Activated CD8-positive, alpha-beta memory T cell treated with anti-CD3 and anti-CD28 coated beads for 24 hours (primary cell): ENCODE measurements around the gene UFD1.

Experiments
- DNase-seq: peaks from one replicate; pipeline ENCODE4 v3.0.0-alpha.2; 2020

The UFD1 gene

DNA sequence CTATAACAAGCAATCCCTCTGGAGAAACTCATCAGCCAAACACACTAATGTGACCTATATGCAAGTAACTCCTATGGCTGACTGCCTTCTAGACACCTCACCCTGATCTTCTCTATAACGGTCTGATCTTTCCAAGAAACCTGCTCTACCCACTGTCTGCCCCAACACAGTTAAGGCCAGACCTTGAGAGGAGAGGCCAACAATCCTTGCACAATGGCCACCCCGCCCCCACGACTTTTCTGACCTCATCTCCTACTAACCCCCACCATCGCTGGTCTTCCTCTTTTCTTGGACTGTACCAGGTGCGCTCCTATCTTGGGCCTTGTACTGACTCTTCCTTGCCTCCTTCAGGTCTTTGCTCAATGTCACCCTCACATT lies 59.9 kb downstream of the UFD1 start:
- DNase-seq = no peak

DNA sequence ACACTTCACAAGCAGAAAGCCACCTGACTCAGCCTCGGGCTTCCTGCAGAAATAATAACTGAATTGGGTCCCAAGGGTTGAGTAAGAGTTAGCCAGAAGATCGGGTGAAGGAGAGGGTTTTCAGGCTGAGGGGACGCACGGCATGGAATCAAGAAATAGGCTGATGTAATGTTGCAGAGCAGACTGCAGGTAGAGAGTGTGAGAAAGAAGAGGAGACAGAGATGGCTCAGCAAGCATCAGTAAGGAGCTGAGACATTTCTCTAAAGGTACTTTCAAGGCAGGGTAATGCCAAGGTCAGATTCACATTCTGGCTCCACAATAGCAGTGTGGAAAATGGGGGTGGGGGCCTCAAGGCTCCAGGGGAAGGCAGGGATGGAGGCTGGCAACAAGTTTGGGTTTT lies 66.1 kb downstream of the UFD1 start:
- no peak for DNase-seq

DNA sequence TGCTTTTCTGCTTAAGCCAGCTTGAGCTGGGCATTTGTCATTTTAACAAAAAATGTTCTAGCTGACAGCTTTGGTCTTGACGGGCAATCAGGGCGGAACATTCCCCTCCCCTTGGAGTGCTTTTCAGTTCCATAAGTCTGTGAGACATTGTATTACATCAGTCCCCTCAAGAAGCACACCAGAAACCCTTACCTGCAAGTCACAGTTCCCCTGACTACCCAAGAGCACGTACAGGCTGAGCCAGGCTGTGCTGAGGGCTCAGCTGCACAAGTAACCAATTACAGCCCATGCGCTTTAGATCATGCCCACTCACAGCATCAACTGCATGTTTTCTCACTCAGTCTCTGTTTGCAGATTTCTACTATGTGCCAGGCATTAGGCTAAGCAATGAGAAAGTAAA lies 66.5 kb downstream of the UFD1 start:
- DNase-seq = no peak

DNA sequence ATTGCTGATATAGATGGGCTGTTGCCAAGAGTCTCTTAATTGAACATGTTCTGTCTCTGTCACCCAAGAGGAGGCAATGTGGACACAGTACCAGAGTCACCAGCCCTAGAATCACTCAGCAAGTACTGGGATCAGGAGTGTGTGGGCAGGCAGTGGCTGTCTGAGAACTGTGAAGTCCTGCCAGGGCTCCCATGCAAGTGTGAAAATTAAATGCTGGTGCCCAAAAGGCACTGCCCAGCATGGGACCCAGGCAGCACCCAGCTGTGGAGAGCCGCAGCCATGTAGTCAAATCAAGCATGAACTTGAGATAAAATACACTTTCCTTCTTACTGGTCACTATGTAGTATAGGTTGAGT lies 67.3 kb downstream of the UFD1 start:
- no peak for DNase-seq

DNA sequence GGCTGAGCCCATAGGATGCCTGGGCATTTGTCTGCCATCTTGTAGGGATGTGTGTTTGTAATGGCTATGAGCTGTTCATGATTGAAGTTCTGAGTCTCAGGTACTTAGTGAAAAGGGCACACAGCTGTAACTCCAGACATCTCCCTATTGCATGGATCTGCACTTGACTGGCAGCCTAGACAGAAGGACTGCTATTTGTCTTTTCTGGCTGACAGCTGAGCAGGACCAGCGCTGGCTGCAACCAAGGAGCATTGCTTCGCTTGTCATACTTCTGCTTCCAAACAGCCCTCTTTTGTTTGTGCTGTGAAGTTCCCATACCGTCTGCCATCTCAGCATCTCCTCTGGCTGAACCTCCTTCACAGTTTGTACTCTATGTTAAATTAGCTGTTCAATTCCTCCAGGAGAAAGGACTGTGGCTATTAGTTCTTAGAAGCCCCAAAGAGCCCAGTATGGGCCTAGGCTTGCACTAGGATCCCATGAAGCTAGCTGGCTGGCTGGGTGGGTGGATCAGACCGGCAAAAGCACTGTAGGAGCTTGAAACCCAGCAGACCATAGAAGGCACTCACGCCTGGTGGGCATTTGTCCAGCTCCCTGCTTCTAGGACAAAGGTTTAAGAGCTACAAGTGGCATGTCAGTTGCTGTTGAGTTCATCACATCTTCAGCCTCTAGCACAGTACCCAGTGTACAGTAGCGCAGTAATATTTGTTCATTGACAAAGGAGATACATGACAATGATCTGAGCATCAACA lies 67.9 kb downstream of the UFD1 start:
- no peak for DNase-seq

DNA sequence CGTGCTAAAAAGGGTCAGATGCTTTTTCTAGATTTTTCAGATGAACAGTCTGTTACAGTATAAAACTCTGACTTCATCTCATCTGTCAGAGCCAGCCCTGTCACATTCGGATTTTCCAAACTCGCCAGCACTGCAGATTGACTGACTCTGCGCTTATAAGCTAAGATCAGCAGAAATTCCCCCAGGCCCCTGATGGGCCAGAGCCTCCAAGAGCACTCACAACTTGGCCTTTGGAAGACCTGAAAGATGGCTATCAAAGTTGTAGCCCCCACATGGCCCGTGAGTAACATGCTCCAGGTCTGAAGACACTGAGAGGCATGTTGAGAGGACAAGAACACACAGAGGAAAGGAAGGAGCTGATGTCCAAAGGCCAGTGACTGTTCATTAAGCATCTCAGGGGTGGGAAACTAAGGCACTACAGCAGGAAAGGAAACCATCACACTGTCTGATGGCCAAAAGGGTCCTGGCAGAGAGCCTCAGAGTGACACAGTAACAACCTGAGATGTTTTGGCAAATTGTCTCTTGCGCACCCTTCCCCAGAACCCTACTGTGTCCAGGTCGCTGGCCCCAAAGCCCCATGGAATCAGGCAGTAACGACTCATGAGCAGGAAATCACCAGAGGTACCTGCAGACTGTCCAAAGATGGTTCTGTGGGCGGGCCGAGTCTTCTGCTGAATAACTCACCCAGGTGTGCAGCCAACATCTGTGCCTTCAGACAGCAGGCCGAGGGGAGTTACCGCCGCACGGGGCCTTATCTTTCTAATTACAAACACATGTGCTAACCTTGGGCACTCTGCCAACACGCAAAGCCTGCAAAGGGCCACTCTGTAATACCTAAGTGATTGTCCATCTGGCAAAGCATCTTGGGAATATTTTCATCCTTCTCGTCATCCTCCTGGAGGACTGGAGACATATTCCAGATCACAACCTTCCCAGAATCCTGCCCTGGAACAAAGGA lies 71.1 kb downstream of the UFD1 start:
- no peak for DNase-seq

DNA sequence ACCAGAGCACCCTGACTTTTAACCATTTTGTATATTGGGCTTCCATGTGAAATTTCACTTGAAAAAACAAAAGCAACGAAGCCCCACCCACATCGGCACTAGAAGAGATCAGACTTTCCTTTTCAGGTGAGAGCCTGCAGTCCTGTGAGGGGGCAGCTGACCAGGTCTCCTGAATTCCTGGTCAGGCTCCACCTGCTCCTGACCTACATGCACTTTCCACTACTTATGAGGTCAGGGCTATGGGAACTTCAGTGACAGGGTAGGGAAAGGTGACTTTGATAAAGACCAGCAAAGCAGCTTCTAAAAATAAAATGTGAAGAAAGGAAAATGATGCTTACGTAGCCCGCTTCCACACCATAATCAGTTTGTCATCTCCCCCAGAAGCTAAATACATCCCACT lies 72.1 kb downstream of the UFD1 start:
- no peak for DNase-seq

DNA sequence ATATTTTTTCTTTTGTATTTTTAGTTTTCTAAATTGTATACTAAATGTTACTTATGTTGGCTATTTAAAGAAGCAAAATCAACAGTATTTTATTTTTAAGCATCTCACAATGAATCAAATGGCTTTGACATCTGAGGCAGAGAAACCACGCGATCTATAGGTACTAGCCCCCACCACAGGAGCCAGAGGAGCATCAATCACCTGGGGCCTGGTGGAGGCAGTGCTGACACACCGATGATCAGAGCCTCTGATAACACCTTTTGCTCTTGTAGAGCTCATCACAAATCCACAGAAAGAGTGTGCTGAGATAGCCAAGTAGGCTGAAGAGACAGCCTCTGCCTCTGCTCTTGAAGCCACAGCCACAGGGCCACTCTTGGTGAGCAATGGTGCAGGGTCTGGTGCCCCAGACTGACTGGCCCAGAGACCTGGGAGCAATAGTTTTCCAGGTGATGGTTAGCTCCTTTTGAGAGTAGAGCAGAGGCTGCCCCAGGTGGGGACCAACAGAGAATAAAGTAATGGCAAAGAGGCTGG lies 72.6 kb downstream of the UFD1 start:
- DNase-seq = no peak

DNA sequence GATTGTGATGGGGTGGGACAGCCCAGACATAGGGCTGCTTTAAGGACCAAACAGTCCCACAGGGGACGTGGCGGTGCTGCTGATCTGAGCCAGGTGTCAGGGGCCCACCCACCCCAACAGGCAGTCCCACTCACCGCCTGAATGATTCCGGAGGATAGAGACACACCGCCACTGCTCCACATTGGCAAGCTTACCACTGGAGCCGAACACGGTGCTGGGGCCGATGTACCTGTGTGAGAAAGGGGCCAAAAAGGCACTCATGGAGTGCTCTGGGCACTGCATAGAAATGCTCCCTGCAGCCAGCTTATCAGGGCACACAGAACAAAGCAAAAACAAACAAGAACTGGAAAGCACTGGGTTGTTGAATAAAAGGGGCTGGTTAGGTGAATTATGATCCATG lies 73.3 kb downstream of the UFD1 start:
- no peak for DNase-seq

DNA sequence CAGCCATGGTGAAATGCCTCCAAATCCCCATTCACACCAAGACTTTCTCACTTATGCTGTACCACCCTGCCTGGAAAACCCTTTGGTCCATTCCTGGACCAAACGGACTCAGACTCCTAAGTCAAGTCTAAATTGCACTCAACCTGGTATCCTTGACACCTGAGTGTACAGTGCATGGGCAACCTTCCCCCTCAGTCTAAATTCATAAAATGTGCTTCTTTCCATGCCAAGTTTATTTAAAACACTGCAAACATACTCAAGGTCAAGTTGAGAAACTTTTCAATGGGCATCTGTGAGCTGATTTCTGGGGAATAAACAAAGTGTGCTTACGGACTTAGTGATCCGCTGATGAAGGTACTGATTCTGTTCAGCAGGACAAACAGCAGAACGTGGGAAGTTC lies 73.9 kb downstream of the UFD1 start:
- no peak for DNase-seq

DNA sequence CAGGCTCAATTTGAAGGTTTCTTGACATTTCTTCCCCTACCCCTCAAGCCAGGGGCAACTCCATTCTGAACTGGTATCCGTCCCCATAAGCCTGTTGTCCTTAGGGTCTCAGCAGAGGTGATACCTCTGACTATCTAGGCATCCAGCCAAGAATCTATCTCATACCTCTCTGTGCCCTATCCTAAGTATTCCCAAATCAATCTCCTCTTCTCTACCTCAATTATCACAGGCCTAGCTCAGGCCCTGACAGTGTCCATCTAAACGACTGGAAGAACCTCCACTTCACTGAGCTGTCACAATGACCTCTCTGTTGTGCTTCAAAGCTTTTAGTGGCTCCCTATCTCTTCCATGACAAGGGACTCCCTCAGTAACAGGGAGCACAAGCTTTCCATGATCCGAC lies 74.3 kb downstream of the UFD1 start:
- DNase-seq = no peak

DNA sequence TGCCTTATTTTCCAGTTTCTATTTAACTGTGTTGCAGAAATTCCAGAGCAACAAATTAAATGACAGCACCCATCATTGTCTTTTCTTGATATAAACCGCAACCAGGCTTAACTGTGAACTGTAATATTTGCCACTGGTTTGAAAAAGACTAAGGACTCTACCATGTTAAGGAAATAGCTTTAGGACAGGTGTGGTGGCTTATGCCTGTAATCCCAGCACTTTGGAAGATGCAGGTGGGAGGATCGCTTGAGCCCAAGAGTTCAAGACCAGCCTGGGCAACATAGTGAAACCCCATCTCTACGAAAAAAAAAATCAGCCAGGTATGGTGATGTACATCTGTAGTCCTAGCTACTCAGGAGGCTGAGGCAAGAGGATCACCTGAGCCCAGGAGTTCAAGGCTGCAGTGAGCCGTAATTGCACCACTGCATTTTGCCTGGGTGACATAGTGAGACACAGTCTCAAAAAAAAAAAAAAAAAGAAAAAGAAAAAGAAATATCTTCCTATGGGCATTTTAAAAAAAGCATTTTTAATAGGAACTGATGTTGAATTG lies 76.3 kb downstream of the UFD1 start:
- no peak for DNase-seq

DNA sequence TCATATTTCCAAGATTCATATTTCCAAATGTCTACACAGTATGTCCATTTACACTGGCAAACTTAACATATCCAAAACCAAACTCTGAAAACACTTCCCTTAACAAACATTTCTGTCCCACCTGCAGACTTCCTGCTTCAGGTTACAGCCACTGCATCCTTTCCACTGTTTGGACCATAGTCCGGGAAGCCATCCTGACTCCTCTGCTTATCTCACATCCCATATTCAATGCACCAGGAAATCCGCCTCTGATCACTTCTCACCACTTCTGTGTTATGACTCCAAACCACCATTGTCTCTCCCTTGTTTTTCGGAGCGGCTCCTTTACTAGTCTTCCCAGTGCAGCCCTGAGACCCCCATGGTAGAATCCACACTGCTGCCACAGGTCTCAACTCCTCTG lies 77.5 kb downstream of the UFD1 start:
- DNase-seq = no peak

DNA sequence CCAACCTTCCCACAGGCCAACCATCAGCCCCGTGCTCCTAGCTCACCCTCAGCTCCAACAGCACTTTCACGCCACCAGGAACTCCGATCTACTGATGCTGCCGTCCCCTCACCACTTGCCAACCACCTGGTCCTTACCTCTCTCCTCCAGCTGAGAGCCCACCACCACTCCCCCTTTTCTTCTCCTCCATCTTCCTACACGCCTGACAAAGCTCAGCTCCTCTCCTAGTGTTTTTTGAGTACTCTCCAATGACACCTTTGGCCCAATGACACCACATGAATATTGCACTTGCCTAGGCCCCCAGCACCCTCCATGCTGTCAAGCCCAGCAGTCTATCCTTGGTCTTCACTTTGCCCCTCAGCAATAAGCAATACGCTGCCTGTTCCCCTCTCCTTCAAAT lies 78.1 kb downstream of the UFD1 start:
- DNase-seq = no peak
